LNCaP clone FGC (cell line): ENCODE data around the gene RASGRP4.

Source experiments
- DNase-seq: peaks from one replicate; pipeline ENCODE4 v3.0.0-alpha.2; 2011; ENCODE audit warnings: low read depth
- H3K4me3 ChIP-seq: 2 replicates; pipeline ENCODE4 v1.5.1; 2011; ENCODE audit warnings: mild to moderate bottlenecking, low read depth, low read length, control low read depth
- CTCF ChIP-seq: IDR thresholded peaks from 2 replicates; pipeline ENCODE4 v1.5.1; 2012; ENCODE audit warnings: mild to moderate bottlenecking; ENCODE audit not compliant: control insufficient read depth, insufficient read depth; ENCODE audit errors: extremely low read depth

RASGRP4 gene

GRCh38 chr19:38399537-38399936 is 26.5 kb downstream of the RASGRP4 start:
- DNase-seq, result no peak
- no peak for TF ChIP-seq CTCF
- no peak overlapping the region for H3K4me3 ChIP-seq

GRCh38 chr19:38399081-38399480 is 26.9 kb downstream of the RASGRP4 start:
- DNase-seq, result no peak
- no peak for TF ChIP-seq CTCF

GRCh38 chr19:38395381-38396114 is 30.5 kb downstream of the RASGRP4 start:
- no peak overlapping the region for H3K4me3 ChIP-seq
- TF ChIP-seq CTCF, result no peak
- no peak for DNase-seq

More at GRCh38 chr19:38399081-38399480, 26.9 kb downstream of the RASGRP4 start:
- H3K4me3 ChIP-seq, result no peak overlapping the region

DNA sequence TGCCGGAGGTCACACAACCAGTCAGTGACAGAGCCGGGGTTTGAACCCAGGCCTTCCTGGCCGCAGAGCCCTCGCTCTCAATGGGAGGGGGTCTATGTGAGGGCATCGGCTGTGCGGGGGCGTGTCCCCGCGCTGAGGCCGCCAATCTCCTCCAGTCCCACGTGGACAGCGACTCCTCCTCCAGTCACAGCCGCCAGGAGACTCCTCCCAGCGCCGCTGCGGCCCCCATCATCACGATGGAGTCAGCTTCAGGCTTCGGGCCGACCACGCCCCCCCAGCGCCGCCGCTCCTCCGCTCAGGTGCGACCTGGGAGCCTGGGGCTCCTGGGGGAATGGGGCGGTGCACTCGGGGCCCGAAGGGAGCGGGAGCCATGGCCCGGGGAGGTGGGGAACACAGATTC is 31.5 kb downstream of the RASGRP4 start:
- no peak overlapping the region for H3K4me3 ChIP-seq
- no peak for TF ChIP-seq CTCF
- no peak for DNase-seq

GRCh38 chr19:38392707-38393308 is 33.2 kb downstream of the RASGRP4 start:
- no peak for TF ChIP-seq CTCF
- H3K4me3 ChIP-seq, result no peak overlapping the region
- DNase-seq, result no peak

DNA sequence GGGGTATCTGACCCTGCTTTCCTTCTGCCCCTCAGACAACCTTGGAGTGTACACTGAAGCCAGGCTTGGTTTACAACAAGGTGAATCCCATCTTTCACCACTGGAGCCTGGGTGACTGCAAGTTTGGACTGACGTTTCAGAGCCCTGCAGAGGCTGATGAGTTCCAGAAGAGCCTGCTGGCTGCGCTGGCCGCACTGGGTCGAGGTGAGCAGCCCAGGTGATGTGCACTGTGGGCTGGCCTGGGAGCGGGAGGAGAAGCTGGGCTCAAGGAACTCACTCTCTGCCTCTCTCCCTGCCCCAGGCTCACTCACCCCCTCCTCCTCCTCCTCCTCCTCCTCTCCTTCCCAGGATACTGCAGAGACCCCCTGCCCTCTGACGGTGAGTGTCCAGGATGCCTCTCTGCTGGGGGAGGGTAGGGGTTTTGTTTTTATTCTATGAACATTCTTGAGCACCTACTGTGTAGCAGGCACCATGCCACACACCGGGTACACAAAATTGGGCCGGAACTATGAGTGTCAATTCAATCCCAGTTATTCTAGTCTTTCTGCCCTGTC is 34.0 kb downstream of the RASGRP4 start:
- no peak overlapping the region for H3K4me3 ChIP-seq
- no peak for DNase-seq
- TF ChIP-seq CTCF, result no peak
